ENCODE results near the gene POLN. TPM values are rescaled to one million over a fixed set of nuclear protein-coding genes. Genes with fewer than 3 reads are reported as not detected.
A peak's percentile ranks its signal among the peaks of the same experiment; 100 is the strongest.

POLN gene
- total RNA-seq, 1 donor: 2.9 TPM

DNA sequence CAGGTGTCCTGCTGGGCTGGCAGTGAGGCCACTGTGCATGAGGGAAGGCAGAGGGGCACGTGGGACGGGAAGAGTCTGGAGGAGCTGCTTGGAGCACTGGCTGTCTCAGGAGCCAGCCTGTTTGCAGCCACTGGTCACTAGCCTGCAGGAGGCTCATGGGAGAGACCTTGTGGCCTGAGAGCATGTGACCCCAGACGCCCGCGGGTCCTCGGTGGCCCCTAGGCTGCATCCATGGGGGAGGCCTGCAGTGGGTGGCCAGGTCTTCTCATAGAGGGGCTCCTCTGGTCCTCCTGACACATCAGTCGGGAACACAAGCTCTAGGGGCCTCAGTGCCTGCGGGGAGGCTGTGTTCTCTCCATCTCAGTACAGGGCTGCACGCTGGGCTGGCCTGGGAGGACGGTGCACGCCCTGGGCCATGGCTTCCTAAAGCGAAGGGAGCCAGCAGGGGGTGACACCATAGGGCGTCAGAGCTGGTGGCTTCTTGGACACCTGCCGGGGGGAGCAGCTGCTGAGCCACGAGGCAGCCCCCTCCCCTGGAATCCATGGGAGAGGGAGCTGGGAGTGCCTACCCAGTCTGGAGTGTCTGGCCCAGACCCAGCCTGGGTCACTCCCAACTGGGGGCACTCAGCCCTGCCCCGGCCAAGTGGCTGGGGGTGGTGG lies 170.5 kb downstream of the POLN start:
- Histone ChIP-seq H4K20me1 (ENCODE audit: insufficient read depth, low read length) (no peaks in the 10 kb centered on the region), H3K27me3 (ENCODE audit: insufficient read depth, low read length) (no peaks in the 10 kb centered on the region), H3K79me2 (ENCODE audit: insufficient read depth, low read length) (no peaks in the 10 kb centered on the region), H3K4me3 (ENCODE audit: insufficient read depth, low read length) (no peak overlapping the region), H3K4me1 (ENCODE audit: insufficient read depth, low read length) (no peaks in the 10 kb centered on the region), H2AFZ (ENCODE audit: low read length) (no peak overlapping the region), H3K4me2 (ENCODE audit: insufficient read depth, low read length) (no peak overlapping the region), H3K9me3 (ENCODE audit: low read depth, low read length) (no peaks in the 10 kb centered on the region), H3K27ac (ENCODE audit: low read depth, low read length) (no peak overlapping the region), H3K36me3 (ENCODE audit: insufficient read depth, low read length) (no peaks in the 10 kb centered on the region)
- DNase-seq (ENCODE audit: insufficient read length, low spot score, missing footprints): peak; percentile 66
- TF ChIP-seq CTCF (IDR thresholded peaks at IDR 0.05; ENCODE audit: extremely low read depth, low read depth, low read length): no peak

DNA sequence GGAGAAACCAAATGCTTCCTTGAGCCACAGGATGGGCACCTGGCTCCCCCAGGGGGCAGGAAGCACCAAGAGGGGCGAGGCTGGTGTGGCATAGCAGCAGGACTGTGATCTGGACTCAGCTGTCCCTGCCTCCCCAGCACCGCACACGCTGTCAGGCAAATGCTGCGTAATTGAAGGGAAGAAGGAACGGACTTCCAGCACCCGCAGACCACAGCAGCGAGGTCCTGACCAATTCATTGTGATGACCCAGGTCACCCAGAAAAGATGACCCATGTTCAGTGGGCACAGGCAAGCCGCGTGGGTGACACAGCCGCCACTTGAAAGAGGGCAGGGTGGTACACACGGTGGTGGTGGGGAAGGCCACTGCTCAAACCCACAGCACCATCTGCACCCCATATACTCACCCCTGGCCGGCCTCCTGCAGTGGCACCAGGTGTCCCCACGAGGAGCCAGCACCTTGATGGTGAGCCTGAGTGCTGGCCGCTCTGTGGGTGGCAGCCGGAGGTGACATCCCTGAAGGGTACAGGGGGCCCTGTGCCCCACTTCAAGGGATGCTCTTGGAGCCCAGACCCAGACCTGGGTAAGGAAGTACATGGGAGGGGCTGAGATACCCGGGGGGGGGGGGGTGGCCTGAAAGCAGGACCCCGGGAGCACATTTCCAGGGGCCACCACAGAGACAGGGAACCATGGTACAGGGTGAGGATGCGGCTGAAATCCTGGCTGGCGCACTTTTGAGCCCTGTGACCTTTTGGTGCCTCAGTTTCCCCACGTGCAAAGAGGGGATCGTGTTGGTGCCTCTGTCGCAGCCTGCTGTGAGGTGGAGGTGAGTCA lies 171.3 kb downstream of the POLN start:
- no peaks in the 10 kb centered on the region for H3K4me1 ChIP-seq (ENCODE audit: insufficient read depth, low read length)
- H3K4me2 ChIP-seq (ENCODE audit: insufficient read depth, low read length): no peak overlapping the region
- H3K79me2 ChIP-seq (ENCODE audit: insufficient read depth, low read length): no peaks in the 10 kb centered on the region
- no peaks in the 10 kb centered on the region for H3K9me3 ChIP-seq (ENCODE audit: low read depth, low read length)
- no peak for TF ChIP-seq CTCF (IDR thresholded peaks at IDR 0.05; ENCODE audit: extremely low read depth, low read depth, low read length)
- H3K4me3 ChIP-seq (ENCODE audit: insufficient read depth, low read length): no peak overlapping the region
- no peaks in the 10 kb centered on the region for H3K27me3 ChIP-seq (ENCODE audit: insufficient read depth, low read length)
- H3K36me3 ChIP-seq (ENCODE audit: insufficient read depth, low read length): no peaks in the 10 kb centered on the region
- no peak overlapping the region for H3K27ac ChIP-seq (ENCODE audit: low read depth, low read length)
- H2AFZ ChIP-seq (ENCODE audit: low read length): no peak overlapping the region
- H4K20me1 ChIP-seq (ENCODE audit: insufficient read depth, low read length): no peaks in the 10 kb centered on the region
- peak; percentile 64 for DNase-seq (ENCODE audit: insufficient read length, low spot score, missing footprints)

- Histone ChIP-seq H3K4me3 (ENCODE audit: insufficient read depth, low read length) (no peak overlapping the region), H3K27ac (ENCODE audit: low read depth, low read length) (no peak overlapping the region), H4K20me1 (ENCODE audit: insufficient read depth, low read length) (no peaks in the 10 kb centered on the region), H3K4me1 (ENCODE audit: insufficient read depth, low read length) (no peaks in the 10 kb centered on the region), H3K27me3 (ENCODE audit: insufficient read depth, low read length) (no peaks in the 10 kb centered on the region), H3K9me3 (ENCODE audit: low read depth, low read length) (no peaks in the 10 kb centered on the region), H3K79me2 (ENCODE audit: insufficient read depth, low read length) (no peaks in the 10 kb centered on the region), H2AFZ (ENCODE audit: low read length) (no peak overlapping the region), H3K36me3 (ENCODE audit: insufficient read depth, low read length) (no peaks in the 10 kb centered on the region), H3K4me2 (ENCODE audit: insufficient read depth, low read length) (no peak overlapping the region)
- DNase-seq (ENCODE audit: insufficient read length, low spot score, missing footprints): peak; percentile 72
- no peak for TF ChIP-seq CTCF (IDR thresholded peaks at IDR 0.05; ENCODE audit: extremely low read depth, low read depth, low read length)
These were observed 171.9 kb downstream of the POLN start for GRCh38 chr4:2069986-2070385.
